HG03460 (cell line): ENCODE results near the gene MMP17.

Source experiments
- ATAC-seq: cut with Tn5 transposase; IDR thresholded peaks from one replicate; pipeline ENCODE4 v1.9.1; 2021; ENCODE audit not compliant: unreplicated experiment

MMP17 gene

DNA sequence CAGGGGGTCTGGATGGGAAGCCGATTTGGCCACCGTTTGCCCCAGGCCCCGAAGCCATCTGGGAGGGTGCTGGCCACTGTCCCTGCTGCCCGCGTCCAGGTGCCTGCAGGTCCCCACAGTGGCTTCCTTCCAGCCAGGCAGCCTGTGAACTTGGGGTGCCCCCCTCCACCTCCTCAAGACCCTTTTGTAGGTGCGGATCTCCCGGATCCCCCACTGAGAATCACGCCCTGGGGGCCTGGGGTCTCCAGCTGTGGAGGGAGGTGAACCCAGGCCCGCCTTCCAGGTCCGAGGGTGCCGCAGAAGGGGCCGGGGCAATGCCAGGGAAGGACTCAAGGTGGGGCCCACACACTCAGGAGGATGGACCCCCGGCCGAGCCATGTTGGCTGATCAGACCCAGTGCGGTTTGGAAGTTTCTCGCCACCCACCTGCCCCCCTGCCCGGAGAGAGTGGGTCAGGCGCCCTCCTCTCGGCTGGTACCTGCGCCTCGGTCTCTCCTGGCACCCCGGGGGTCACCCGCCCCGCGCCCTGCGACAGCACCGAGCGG, 1.7 kb downstream of the MMP17 start:
- ATAC-seq = no peak

GRCh38 chr12:131830335-131830913, 2.2 kb downstream of the MMP17 start:
- ATAC-seq = no peak

GRCh38 chr12:131830914-131831571, 2.9 kb downstream of the MMP17 start:
- ATAC-seq = no peak

DNA sequence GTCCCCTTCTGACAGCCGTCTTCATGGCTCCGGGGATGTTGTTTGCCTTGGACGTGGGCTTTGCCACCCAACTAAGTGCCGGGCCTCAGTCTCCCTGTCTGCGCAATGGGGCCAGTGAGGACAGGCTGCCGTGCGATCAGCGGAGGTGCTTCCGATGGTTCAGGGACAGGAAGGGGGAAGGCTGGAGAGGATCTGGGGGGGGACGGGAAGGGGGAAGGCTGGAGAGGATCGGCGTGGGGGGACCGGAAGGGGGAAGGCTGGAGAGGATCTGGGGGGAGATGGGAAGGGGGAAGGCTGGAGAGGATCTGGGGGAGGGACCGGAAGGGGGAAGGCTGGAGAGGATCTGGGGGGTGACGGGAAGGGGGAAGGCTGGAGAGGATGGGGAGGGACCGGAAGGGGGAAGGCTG, 3.4 kb downstream of the MMP17 start:
- ATAC-seq = no peak

DNA sequence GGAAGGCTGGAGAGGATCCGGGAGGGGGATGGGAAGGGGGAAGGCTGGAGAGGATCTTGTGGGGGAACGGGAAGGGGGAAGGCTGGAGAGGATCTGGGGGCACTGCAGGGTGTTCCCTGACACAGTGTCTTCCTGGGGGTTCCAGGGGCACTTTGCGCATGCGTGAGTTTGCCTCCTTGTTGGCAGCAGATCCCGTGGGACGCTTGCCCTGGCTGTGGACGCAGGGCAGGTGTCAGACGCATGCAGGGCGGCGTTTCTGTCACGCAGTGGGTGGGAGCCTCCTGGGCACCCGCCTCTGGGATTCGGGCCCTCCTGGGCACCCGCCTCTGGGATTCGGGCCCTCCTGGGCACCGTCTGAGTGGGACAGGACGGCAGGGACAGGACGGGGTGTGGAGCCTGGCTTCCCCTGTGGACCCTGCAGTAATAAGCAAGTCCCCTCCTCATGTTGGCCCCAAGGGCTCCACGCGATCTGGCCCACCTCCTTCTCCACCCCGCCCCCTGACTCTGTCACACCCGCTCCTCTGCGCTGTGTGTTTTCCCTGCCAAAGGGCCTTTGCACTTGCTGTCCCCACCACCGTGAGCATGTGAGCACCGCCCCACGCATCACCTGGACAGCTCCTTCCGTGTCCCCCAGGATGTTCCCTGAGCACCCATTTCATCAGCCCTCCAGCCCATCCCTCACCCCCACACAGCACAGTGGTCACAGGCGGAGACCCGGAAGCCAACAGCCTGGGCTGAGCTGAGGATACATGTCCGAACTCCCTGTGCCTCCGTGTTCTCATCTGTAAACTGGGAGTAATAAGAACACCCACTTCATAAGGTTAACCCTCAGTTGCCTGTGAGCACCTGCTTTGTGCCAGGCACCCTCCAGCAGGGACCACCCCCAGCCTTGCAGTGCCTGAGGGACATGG, 4.4 kb downstream of the MMP17 start:
- ATAC-seq = no peak

GRCh38 chr12:131833288-131833895, 5.2 kb downstream of the MMP17 start:
- ATAC-seq = no peak

GRCh38 chr12:131833896-131834641, 5.9 kb downstream of the MMP17 start:
- ATAC-seq = no peak

DNA sequence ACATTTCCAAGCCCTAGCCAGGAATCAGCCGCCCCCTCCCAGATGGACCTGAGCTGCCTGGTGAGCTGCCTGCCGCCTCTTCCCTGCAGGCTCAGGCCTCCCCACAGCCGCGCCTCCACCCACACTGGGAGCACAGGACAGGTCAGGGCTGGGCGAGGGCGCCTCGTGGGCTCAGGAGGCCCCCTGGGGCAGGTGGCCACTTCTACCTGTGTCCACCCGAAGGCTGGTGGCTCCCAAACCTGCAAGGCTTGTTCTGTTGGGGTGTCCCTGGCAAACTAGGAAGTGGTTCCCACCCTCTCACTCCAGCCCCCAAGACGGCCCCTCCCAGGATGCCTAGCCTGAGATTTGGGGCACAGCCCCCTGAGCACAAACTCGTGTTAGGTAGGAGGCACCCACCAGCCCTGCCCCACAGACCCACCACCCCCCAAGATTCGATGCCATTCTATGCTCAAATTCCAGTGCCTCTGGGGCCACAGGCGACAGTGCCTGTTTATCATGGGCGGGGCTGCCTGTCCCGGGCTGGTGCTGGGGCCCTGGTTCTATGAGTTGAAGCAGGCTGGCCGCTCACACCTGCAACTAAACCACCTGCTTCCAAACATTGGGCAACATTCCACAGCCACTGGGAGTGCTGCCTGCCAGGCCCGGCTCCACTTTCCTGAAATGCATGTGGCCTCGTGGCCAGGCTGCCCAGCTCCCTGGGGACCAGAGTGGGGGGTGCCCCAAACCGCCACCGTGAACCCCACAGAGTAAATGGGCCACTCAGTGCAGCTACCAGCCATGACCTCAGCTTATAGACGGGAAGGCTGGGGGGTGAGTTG, 6.8 kb downstream of the MMP17 start:
- no peak for ATAC-seq

- ATAC-seq = no peak
These were observed 7.5 kb downstream of the MMP17 start for GRCh38 chr12:131835616-131836171.

GRCh38 chr12:131836193-131836592, 8.0 kb downstream of the MMP17 start:
- ATAC-seq = no peak

DNA sequence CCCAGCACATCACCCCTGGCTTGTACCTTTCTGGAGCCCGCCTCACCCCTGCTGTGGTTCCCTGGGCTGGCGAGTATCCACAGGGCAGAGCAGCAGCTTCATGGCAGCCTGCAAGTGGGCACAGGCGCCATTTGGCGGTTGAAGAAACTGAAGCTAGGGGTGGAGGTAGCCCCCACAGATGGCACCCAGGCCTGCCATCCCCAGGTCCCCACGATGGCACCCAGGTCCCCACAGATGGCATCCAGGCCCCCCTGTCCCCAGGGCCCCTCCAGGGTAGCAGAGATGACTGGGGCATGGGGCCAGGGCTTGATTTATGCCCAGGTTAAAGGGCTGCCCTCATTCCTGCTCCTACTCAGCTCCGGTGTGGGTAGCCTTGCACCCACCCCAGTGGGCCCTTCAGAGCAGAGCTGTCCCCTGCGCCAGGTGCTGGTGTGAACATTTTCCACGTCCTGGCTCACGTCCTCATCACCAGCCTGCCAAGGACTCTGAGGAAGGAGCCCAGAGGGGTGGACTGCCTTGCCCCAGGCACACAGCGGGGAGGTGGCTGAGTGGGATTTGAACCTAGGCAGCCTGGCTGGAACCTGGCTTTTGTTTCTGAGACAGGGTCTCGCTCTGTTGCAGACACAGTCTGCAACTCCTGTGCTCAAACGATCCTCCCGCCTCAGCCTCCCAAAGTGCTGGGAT, 8.7 kb downstream of the MMP17 start:
- ATAC-seq = no peak

DNA sequence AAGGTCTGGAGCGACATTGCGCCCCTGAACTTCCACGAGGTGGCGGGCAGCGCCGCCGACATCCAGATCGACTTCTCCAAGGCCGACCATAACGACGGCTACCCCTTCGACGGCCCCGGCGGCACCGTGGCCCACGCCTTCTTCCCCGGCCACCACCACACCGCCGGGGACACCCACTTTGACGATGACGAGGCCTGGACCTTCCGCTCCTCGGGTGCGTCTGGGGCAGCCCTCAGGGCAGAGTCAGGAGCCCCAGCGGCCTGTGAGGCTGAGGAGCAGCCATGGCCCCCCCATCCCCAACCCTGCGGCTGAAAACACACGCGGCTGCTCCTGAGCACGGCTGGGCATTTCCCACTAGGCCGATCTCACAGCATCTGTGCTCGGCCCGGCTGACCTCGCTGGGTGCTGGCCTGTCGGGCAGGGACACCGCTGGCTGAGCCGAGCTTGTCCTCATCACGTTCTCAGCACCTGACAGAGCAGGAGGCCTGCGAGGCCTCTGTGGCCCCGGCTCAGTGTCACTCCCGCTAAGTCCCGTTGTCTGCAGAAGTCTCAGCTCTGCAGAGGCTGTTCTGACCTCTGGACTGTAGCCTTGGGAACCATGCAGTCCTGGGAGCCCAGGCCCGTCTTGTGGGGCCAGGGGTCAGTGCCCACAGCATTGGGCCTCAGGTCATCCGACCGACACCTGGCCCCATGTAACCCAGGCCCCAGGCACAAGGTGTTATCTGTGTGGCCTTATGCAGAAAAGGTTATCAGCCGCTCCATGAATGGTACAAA, 12.6 kb downstream of the MMP17 start:
- no peak for ATAC-seq

DNA sequence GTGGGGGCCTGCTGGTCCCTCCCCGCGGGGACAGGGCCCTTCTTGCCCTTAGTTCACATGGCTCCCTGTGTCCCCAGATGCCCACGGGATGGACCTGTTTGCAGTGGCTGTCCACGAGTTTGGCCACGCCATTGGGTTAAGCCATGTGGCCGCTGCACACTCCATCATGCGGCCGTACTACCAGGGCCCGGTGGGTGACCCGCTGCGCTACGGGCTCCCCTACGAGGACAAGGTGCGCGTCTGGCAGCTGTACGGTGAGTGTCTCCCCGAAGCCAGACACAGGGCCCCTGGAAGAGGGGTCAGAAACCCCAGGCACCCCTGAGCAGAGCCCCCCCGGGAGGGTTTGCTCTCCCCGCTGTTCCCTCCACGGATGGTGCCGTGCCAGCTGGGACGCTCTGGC, 13.4 kb downstream of the MMP17 start:
- no peak for ATAC-seq

- no peak for ATAC-seq
These were observed 14.0 kb downstream of the MMP17 start for GRCh38 chr12:131842169-131842568.

GRCh38 chr12:131843527-131843926, 15.3 kb downstream of the MMP17 start:
- no peak for ATAC-seq

DNA sequence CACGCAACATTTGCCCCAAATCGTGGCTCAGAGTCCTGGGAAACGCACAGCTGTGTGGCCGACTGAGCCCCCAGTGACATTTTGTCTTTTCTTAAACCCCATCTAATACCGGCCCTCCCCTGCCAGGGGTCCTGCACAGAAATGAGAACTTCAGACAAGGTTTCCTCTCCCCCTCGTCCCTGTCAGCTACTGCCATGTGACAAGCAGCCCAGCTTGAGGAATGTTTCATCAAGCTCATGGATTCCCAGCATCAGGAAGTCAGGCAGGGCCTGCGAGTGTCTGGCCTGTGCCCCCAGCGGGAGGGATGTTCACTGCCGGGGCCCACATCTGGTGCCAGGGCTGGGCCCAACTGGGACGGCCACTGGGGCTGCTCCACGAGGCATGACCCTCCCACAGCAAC, 15.9 kb downstream of the MMP17 start:
- ATAC-seq = no peak

GRCh38 chr12:131844656-131845055, 16.5 kb downstream of the MMP17 start:
- no peak for ATAC-seq

GRCh38 chr12:131845121-131845520, 16.9 kb downstream of the MMP17 start:
- no peak for ATAC-seq
